Measurements from ENCODE around the gene TBC1D4.

- TF ChIP-seq CTCF (IDR thresholded peaks at IDR 0.05), result no peak
- TF ChIP-seq GABPA (IDR thresholded peaks at IDR 0.05; ENCODE audit: low read depth), result no peak
- TF ChIP-seq MAX (IDR thresholded peaks at IDR 0.05; ENCODE audit: low read depth), result no peak
- no peak for TF ChIP-seq ZBTB33 (IDR thresholded peaks at IDR 0.05; ENCODE audit: borderline replicate concordance, low read depth)
- no peak for TF ChIP-seq TAF1 (IDR thresholded peaks at IDR 0.05; ENCODE audit: borderline replicate concordance, low read depth, low read length)
- TF ChIP-seq RFX5 (IDR thresholded peaks at IDR 0.05; ENCODE audit: low read length), result no peak
- no peak for TF ChIP-seq EZH2phosphoT487 (IDR thresholded peaks at IDR 0.05; ENCODE audit: borderline replicate concordance, low read depth)
- no peak for TF ChIP-seq IRF3 (IDR thresholded peaks at IDR 0.05; ENCODE audit: low read depth, low read length)
- no peak for TF ChIP-seq CHD2 (IDR thresholded peaks at IDR 0.05; ENCODE audit: low read length, partially characterized antibody)
- TF ChIP-seq EP300 (IDR thresholded peaks at IDR 0.05; ENCODE audit: borderline replicate concordance in 1 of 2, low read depth in 1 of 2, low read length in 1 of 2), result no peak
- TF ChIP-seq SMC3 (IDR thresholded peaks at IDR 0.05; ENCODE audit: low read depth, low read length), result no peak
- no peak for TF ChIP-seq REST (IDR thresholded peaks at IDR 0.05; ENCODE audit: low read depth, low read length)
- no peak for TF ChIP-seq RAD21 (IDR thresholded peaks at IDR 0.05; ENCODE audit: low read length)
Measured at GRCh38 chr13:75373988-75374387, 108.0 kb downstream of the TBC1D4 start.

Data from SK-N-SH (cell line).